Mesodermal cell (in vitro differentiated cells): ENCODE measurements around the gene OSBPL10.

Experiments
- H3K27ac ChIP-seq: 2 replicates; pipeline ENCODE4 v1.7.0; 2013; ENCODE audit warnings: mild to moderate bottlenecking, low read depth, low read length, moderate library complexity; ENCODE audit not compliant: severe bottlenecking
- H3K36me3 ChIP-seq: 2 replicates; pipeline ENCODE4 v1.7.1; 2013; ENCODE audit warnings: mild to moderate bottlenecking, low read length, moderate library complexity; ENCODE audit not compliant: control insufficient read depth, insufficient read depth
- H3K4me1 ChIP-seq: one replicate; pipeline ENCODE4 v1.7.1; 2013; ENCODE audit warnings: mild to moderate bottlenecking, low read length; ENCODE audit not compliant: insufficient read depth, control insufficient read depth, poor library complexity, severe bottlenecking
- H3K4me3 ChIP-seq: 2 replicates; pipeline ENCODE4 v1.7.0; 2013; ENCODE audit warnings: low read length, control low read depth, mild to moderate bottlenecking; ENCODE audit not compliant: insufficient read depth, poor library complexity, severe bottlenecking; ENCODE audit errors: extremely low read depth
- H3K9me3 ChIP-seq: 2 replicates; pipeline ENCODE4 v1.7.1; 2013; ENCODE audit warnings: mild to moderate bottlenecking, low read length, moderate library complexity; ENCODE audit not compliant: control insufficient read depth
- WGBS, 2 experiments: methylation state at CpG; one replicate each; pipeline ENCODE4 v1.1.5; 2013; ENCODE audit warnings: missing lambda C conversion rate in 2 of 2; ENCODE audit not compliant: insufficient coverage in 2 of 2; 5-methylcytosine and 5-hydroxymethylcytosine counted together

Gene OSBPL10

DNA sequence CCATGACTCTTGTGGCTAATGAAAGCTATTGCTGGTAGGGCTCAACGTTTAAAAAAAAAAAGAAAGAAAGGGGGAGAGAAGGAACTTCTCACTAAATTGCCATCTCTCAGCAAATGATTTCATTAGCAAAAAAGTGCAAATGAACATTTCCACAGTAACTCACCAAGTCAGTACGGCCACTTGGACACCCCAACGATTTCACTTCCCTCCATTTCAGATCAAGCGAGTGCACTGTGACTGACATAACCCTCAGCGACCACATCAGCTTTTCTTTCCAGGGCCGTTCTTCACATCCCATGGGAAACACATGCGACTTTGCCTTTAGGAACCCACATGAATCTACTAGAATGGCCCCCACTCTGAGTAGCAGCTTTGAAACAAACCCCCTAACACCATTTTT is 71.6 kb downstream of the OSBPL10 start:
- no peak overlapping the region for H3K27ac ChIP-seq
- WGBS, 2 experiments = 91 to 100% methylated on average over 6 to 7 of the region's 7 CpGs
- H3K9me3 ChIP-seq = no peaks in the 10 kb centered on the region
- peaks cover 2% of the 10 kb centered on the region for H3K36me3 ChIP-seq
- no peak overlapping the region for H3K4me3 ChIP-seq
- H3K4me1 ChIP-seq = peaks cover 2% of the 10 kb centered on the region

DNA sequence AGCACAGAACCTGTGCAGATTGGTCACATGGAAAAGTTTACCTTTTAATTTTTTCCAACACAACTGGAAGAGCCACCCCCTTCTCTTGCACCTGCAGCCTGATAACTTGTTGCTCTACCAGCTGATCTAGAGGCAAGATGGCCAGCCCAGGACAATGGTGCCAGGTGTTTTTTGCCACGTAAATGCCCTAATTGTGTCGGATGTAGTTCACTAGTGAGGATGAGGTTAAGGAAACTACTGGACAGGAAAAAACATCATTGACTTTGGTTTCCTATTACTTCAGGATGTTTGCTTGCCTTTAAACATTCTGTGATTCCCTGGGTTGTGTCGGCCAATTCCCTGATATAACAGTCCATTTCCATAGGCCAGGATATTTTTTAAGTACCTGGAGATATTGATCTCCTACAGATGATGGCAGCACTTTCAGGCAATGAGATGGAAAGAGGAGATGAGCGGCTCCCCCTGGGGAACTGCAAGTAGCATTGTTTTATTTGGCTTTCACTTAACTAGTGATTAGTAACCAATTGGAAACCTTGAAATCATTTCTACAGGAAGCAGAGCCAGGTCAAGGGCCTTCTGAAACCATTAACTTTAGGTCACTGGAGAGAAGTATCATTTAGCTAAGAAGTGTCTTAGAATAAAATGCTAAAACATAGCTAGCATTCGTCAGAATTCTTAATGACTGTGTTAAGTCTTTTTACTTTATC is 72.5 kb downstream of the OSBPL10 start:
- Histone ChIP-seq H3K27ac (no peak overlapping the region), H3K36me3 (peaks cover 2% of the 10 kb centered on the region), H3K9me3 (no peaks in the 10 kb centered on the region), H3K4me1 (peaks cover 7% of the 10 kb centered on the region), H3K4me3 (no peak overlapping the region)
- 93 to 96% methylated on average over 3 to 4 of the region's 5 CpGs for WGBS, 2 experiments

DNA sequence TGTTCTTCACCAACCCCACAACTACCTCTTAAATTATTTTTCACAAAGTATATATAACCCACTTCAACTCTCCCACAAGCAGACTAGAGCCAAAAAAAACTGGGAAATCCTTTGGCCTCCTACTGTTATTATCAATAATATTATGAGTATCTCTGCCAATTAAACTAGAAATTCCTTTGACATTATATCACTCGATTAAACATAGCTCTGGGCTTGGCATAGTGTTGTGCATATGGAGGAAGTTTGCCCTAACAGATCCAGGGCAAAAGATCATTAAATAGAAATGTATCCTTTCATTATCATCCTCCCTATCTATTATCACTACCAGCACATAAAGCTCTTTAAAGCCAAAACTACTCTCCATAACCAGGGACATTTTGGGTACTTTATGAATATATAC is 74.9 kb downstream of the OSBPL10 start:
- no peaks in the 10 kb centered on the region for H3K36me3 ChIP-seq
- H3K9me3 ChIP-seq = no peaks in the 10 kb centered on the region
- no peak overlapping the region for H3K27ac ChIP-seq
- WGBS, 2 experiments = no CpG with 5 or more reads among the region's 1 CpG
- H3K4me3 ChIP-seq = no peak overlapping the region
- peaks cover 7% of the 10 kb centered on the region for H3K4me1 ChIP-seq

DNA sequence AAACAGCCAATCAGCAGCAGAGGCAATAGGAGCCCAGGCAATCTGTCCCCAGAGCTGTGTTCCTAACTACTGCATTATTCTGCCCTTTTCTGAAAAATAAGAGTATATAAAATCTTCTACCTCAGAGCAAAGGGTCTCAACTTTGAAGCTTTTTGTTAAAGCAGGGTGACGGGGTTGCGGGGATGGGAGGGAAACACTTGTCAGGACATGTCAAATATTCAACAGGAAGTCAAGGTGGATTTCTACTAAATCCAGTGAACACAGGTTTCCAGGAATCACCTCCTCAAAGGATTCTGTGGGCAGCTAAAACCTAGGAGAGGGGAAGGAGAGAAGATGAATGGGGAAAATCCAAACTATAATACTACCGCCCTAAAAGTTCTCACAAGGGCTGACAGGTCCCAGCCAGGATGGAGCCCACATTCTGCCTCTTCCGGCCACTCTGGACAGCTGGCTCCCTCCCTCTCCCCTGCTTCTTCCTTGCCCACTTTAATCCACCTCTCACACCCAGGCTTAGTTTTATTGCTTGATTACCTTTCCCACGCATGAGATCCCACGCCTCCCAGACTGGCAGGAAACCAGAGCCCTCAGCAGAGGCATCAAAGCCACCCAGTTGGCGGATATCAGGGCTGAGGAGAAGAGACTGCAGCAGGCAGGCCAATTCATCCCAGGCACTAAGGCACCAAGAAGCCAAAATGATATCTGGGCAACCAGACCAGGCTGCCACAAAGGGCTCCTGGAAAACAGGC is 77.2 kb downstream of the OSBPL10 start:
- peaks cover 9% of the 10 kb centered on the region for H3K4me1 ChIP-seq
- H3K27ac ChIP-seq = no peak overlapping the region
- no peaks in the 10 kb centered on the region for H3K36me3 ChIP-seq
- no peaks in the 10 kb centered on the region for H3K9me3 ChIP-seq
- no peak overlapping the region for H3K4me3 ChIP-seq
- 87 to 93% methylated on average over 4 to 5 of the region's 7 CpGs for WGBS, 2 experiments

GRCh38 chr3:31900583-31900982 is 80.5 kb downstream of the OSBPL10 start:
- Histone ChIP-seq H3K9me3 (no peaks in the 10 kb centered on the region), H3K4me3 (no peak overlapping the region), H3K27ac (no peak overlapping the region), H3K4me1 (peaks cover 9% of the 10 kb centered on the region), H3K36me3 (no peaks in the 10 kb centered on the region)

DNA sequence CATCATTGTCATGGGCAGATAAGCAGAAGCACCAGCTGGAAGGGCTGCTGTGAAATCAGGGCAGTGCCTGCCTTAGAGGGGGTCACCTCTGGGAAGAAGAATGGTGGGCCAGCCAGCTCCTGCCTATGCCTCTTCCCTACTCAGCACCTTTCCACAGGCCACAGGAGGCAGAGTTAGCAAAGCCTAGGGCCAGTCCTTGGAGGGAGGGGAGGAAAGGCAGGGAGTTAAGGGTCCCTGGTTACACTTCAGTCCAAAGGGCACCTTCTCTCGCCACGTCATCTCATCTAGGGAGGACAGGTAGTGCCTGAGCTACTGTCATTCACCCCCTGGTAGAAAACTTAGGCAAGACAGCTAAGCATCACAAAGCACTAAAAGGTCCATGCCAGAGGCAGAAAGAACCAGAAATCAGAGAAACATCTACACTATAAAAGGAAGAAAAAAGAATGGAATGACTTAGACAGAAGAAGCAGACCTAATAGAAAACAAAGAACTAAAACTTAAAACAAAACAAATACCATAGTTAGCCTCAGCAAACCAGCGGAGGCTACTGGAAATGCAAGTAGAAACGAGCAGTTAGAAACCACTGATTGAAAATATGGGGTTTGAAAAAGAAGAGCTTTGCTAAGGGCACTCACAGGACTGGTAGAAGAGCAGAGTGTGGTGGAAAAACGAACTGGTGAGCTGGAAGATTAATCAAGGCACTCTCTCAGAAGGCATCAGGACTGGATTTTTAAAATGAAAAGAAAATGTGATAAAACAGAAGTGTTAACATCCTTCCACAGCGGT is 84.2 kb downstream of the OSBPL10 start:
- Histone ChIP-seq H3K4me1 (peaks cover 14% of the 10 kb centered on the region), H3K27ac (no peak overlapping the region), H3K9me3 (no peaks in the 10 kb centered on the region), H3K36me3 (no peaks in the 10 kb centered on the region), H3K4me3 (no peak overlapping the region)
- 63 to 71% methylated on average over 3 to 4 of the region's 6 CpGs for WGBS, 2 experiments

DNA sequence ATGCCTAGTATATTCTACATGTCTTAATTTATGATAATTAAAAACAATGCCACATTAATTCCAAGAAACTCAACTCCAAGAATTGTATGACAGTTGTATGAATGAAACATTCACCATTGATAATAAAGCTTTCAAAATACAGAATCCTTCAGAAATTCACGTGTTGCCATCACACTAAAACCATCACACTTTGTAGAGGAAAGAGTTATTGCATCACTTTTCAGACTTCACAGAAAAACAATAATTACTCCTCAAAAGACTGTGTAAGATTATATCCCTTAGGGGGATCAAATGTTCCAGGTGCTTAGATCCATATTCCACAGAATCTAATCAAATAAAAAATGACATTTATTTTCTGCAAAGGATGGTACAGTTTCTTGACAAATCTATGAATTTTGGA is 85.0 kb downstream of the OSBPL10 start:
- no CpG with 5 or more reads among the region's 1 CpG for WGBS, 2 experiments
- Histone ChIP-seq H3K9me3 (no peaks in the 10 kb centered on the region), H3K36me3 (no peaks in the 10 kb centered on the region), H3K4me3 (no peak overlapping the region), H3K4me1 (peaks cover 16% of the 10 kb centered on the region), H3K27ac (no peak overlapping the region)

DNA sequence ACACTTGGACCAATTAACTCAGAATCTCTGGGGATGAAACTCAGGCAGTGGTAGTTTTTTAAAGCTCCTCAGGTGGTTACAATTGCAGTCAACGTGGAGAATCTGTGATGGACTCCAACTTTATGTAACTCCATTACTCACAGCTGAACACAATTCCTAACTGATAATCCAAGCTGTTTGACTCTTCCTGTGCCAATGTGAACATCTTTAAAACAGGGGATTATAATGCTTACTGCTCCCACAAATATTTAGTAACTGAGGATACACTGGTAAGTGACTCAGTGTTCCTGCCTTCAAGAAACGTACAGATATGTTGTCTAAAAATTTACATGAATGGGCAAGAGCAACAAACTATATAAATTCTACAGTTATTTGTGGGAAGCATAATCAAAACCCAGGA is 85.6 kb downstream of the OSBPL10 start:
- Histone ChIP-seq H3K27ac (no peak overlapping the region), H3K4me3 (no peak overlapping the region), H3K9me3 (no peaks in the 10 kb centered on the region), H3K4me1 (peaks cover 16% of the 10 kb centered on the region), H3K36me3 (no peaks in the 10 kb centered on the region)
- WGBS, 2 experiments = 80 to 89% methylated on average over 1 of the region's 2 CpGs

DNA sequence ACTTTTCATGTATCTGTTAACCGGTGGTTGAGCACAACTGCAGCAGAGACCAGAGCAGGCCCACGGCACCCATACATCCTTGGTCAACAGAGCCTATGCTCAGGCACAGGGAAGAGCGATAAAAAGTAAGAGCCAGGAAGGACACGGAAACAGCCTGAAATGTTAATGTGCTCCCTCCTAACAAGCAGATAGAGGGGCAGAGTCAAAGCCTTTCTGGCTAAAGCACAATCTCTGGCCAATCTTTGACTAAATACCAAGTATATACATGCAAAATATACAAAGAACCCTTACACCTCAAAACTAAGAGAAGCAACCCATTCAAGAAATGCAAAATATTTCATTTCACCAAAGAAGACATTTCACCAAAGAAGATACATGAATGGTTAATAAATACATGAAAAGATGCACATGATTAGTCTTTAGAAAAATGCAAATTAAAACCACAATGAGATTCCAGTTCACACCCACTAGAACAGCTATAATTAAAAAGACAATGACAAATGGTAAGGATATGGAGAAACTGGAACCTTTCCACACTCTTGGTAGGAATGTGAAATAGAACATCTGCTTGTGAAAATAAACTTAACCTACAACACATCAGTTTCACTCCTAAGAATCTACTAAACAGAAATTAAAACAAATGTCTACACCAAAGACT is 88.0 kb downstream of the OSBPL10 start:
- Histone ChIP-seq H3K4me3 (no peak overlapping the region), H3K4me1 (peaks cover 13% of the 10 kb centered on the region), H3K36me3 (no peaks in the 10 kb centered on the region), H3K9me3 (no peaks in the 10 kb centered on the region), H3K27ac (no peak overlapping the region)
- WGBS, 2 experiments = 68 to 89% methylated on average over 4 of the region's 4 CpGs

DNA sequence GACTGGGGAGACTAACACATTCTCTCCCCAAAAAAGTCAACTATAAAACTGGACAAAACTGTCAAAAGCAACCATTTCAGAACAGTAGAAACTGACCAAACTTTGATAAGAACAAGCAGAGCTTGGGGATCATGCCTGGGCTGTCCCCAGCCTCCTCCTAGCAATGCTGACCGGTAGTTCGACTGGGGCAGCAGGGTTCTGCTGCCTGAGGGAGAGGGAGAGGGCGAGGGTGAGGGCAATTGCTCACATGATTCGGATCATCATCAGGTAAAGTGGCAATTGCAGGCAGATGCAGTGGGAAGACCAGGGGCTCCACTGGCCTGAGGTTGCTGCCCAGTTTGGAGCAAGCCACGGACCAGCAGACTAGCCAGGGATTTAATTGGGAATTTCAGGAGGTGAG is 88.6 kb downstream of the OSBPL10 start:
- Histone ChIP-seq H3K27ac (no peak overlapping the region), H3K36me3 (no peaks in the 10 kb centered on the region), H3K4me3 (no peak overlapping the region), H3K4me1 (peaks cover 13% of the 10 kb centered on the region), H3K9me3 (no peaks in the 10 kb centered on the region)
- WGBS, 2 experiments = 76 to 84% methylated on average over 5 of the region's 5 CpGs
